ENCODE measurements around the gene FNDC8. TPM values are rescaled to one million over a fixed set of nuclear protein-coding genes. Genes with fewer than 3 reads are reported as not detected.

Gene FNDC8
- total and polyA plus RNA-seq, 2 of the 8 experiments (the other 6 are each of a cell fraction or from before 2014, with no cell fraction given) = not detected

DNA sequence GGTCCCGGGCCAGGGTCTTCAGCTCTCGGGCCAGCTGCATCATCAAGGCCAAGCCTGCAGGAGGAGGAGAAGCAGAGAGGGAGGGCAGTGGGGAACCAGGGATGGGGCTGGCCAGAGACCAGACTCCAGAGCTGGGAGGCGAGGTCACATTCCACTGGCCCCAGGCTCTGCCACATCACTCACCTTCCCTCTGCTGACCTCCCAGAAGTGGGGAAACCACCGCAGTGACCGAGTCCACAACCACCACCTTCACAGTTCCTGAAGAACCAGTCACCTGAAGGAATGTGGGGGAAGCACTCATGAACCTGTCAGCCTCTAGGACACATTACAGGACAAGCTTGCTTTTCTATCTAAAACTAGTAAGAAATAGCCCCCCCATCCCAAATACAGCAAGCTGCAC lies 18.1 kb upstream of the FNDC8 start:
- Histone ChIP-seq H2AFZ (ENCODE audit: low read length) (no peak overlapping the region), H3K23ac (ENCODE audit: insufficient read length) (no peak overlapping the region), H3K4me3 (ENCODE audit: extremely low read depth in 1 of 4, insufficient read depth in 2 of 4, low read depth in 3 of 4, low read length in 4 of 4) (no peak overlapping the region), H4K91ac (replicated peaks; ENCODE audit: insufficient read length, low read length) (no peak overlapping the region), H4K5ac (ENCODE audit: insufficient read length, low read depth, low read length) (no peak overlapping the region), H2BK12ac (ENCODE audit: low read depth, low read length) (no peak overlapping the region), H3K23me2 (ENCODE audit: low read depth, low read length) (no peaks in the 10 kb centered on the region), H2BK15ac (ENCODE audit: low read length) (no peak overlapping the region), H4K20me1 (replicated peaks in 1 of 2; ENCODE audit: control insufficient read depth in 1 of 2, insufficient read depth in 2 of 2, low read length in 2 of 2) (no peaks in the 10 kb centered on the region), H4K8ac (ENCODE audit: extremely low read depth, insufficient read depth, low read length) (no peak overlapping the region), H3K18ac (ENCODE audit: extremely low read depth, low read length) (no peak overlapping the region), H3K56ac (replicated peaks; ENCODE audit: insufficient read length, low read depth, low read length) (no peak overlapping the region), H3K4me2 (ENCODE audit: insufficient read depth in 1 of 2, low read depth in 2 of 2, low read length in 2 of 2) (no peak overlapping the region), H3K27ac (ENCODE audit: low read depth, low read length) (no peak overlapping the region), H2BK20ac (ENCODE audit: low read length) (no peak overlapping the region), H2BK5ac (ENCODE audit: low read depth, low read length) (no peak overlapping the region), H3K27me3 (replicated peaks in 1 of 4; ENCODE audit: control insufficient read depth in 3 of 4, extremely low read depth in 1 of 4, insufficient read depth in 3 of 4, low read length in 3 of 4) (no peaks in the 10 kb centered on the region), H2BK120ac (replicated peaks; ENCODE audit: low read depth, low read length) (no peak overlapping the region), H3K9me3 (ENCODE audit: insufficient read depth in 2 of 2, low read depth in 1 of 2, low read length in 1 of 2) (no peaks in the 10 kb centered on the region), H3K4ac (replicated peaks; ENCODE audit: insufficient read length, low read depth, low read length) (no peak overlapping the region), H2AK5ac (ENCODE audit: low read depth, low read length) (no peak overlapping the region), H3K9ac (replicated peaks in 1 of 4; ENCODE audit: extremely low read depth in 1 of 4, low read depth in 3 of 4, low read length in 3 of 4) (no peak overlapping the region), H3K4me1 (replicated peaks in 1 of 4; ENCODE audit: control insufficient read depth in 3 of 4, insufficient read depth in 4 of 4, low read length in 3 of 4) (no peaks in the 10 kb centered on the region), H3K79me1 (ENCODE audit: low read depth, low read length) (peaks cover 2% of the 10 kb centered on the region; the same call in 1 of the 2 replicates), H3K36me3 (ENCODE audit: control insufficient read depth in 2 of 4, insufficient read depth in 4 of 4, low read length in 3 of 4) (peaks cover 6 to 9% (median 8%) of the 10 kb centered on the region in 4 experiments; a peak in 5 of 8 replicates), H3K14ac (ENCODE audit: insufficient read length) (no peak overlapping the region), H3K79me2 (ENCODE audit: control insufficient read depth in 1 of 2, insufficient read depth in 2 of 2, low read length in 2 of 2) (no peaks in the 10 kb centered on the region)
- FAIRE-seq (no peak), DNase-seq (ENCODE audit: low read depth in 1 of 2, low spot score in 2 of 2) (no peak)
- WGBS, 2 experiments (ENCODE audit: extremely low coverage in 1 of 2, insufficient coverage in 1 of 2, insufficient read length in 1 of 2, insufficient replicate concordance in 2 of 2, low coverage in 1 of 2, low lambda C conversion rate in 2 of 2, missing lambda C conversion rate in 1 of 2) = 94% methylated on average over 4 of the region's 5 CpGs; no CpG with 5 or more reads in 1 of the 2 experiments
- CTCF ChIA-PET (ENCODE audit: partially characterized antibody) = interaction anchor here (1.0 to 1.5 kb wide), 3 partner anchors 14 to 631 kb away, joined by 4 to 5 read pairs (median 5); partner anchors contain the start of gene RAD51D
- POLR2A ChIA-PET (ENCODE audit: partially characterized antibody) = interaction anchor here (0.8 to 3.0 kb wide), 3 partner anchors 10 to 15 kb away, joined by 3 to 15 read pairs (median 3); no protein-coding TSS in a partner anchor
- TF ChIP-seq ASH2L (IDR thresholded peaks at IDR 0.05; ENCODE audit: low read length) = no peak
